HepG2 (cell line): ENCODE measurements around the gene TNFSF8. TPM values are rescaled to one million over a fixed set of nuclear protein-coding genes. Genes with fewer than 3 reads are reported as not detected.
A peak's percentile ranks its signal among the peaks of the same experiment; 100 is the strongest.

Source experiments
- HHEX ChIP-seq: IDR thresholded peaks from 2 replicates; pipeline ENCODE4 v1.6.1; 2016; ENCODE audit warnings: control low read depth
- HINFP ChIP-seq: sonication (generic); formaldehyde crosslinking; IDR thresholded peaks from 2 replicates; pipeline ENCODE4 v1.4.0; 2020; ENCODE audit warnings: low read depth, mild to moderate bottlenecking, missing genetic modification reagents
- RELA ChIP-seq: sonication (generic); formaldehyde crosslinking; IDR thresholded peaks from 2 replicates; pipeline ENCODE4 v1.4.0; 2020; ENCODE audit warnings: missing genetic modification reagents
- SRF ChIP-seq: IDR thresholded peaks from 2 replicates; pipeline ENCODE4 v1.6.1; 2011; ENCODE audit warnings: mild to moderate bottlenecking, low read depth, low read length, moderate library complexity
- SSRP1 ChIP-seq: IDR thresholded peaks from 2 replicates; pipeline ENCODE4 v1.6.1; 2016; ENCODE audit warnings: control low read depth
- TARDBP ChIP-seq: sonication (generic); formaldehyde crosslinking; IDR thresholded peaks from 2 replicates; pipeline ENCODE4 v1.8.0; 2022; ENCODE audit warnings: mild to moderate bottlenecking, missing genetic modification reagents
- ZFP36L2 ChIP-seq: sonication (generic); formaldehyde crosslinking; IDR thresholded peaks from 2 replicates; pipeline ENCODE4 v1.4.0; 2020; ENCODE audit warnings: missing genetic modification reagents
- ZNF512B ChIP-seq: sonication (generic); formaldehyde crosslinking; IDR thresholded peaks from 2 replicates; pipeline ENCODE4 v1.5.1; 2020; ENCODE audit warnings: missing genetic modification reagents, mild to moderate bottlenecking, borderline replicate concordance
- ZNF576 ChIP-seq: sonication (generic); formaldehyde crosslinking; IDR thresholded peaks from 2 replicates; pipeline ENCODE4 v1.4.0; 2020; ENCODE audit warnings: mild to moderate bottlenecking, missing genetic modification reagents
- ZNF816 ChIP-seq: sonication (generic); formaldehyde crosslinking; IDR thresholded peaks from 2 replicates; pipeline ENCODE4 v1.8.0; 2022; ENCODE audit warnings: missing genetic modification reagents, mild to moderate bottlenecking, borderline replicate concordance
- polyA plus RNA-seq, 8 experiments: library from polyadenylated mRNA; depleted of rRNA in 3 of 8; stranded (reverse) in 7 of 8; unstranded in 1 of 8; fragments of >200 nt; fragmentation: Illumina TruSeq in 4 of 8; extraction: Trizol in 4 of 8; gene quantifications; 2 replicates each; pipeline versions ENCODE4 v1.2.1 to v1.2.3, GENCODE V29; 2011 to 2016; ENCODE audit warnings: low read depth in 4 of 8, missing spikeins in 1 of 8, mixed read lengths in 1 of 8; ENCODE audit not compliant: insufficient read depth in 1 of 8
- total RNA-seq, 5 experiments: library from RNA; depleted of rRNA; stranded (reverse); fragments of >200 nt; fragmentation: Illumina TruSeq; extraction: Trizol; gene quantifications; 2 replicates each; pipeline ENCODE4 v1.2.3, GENCODE V29; 2016; ENCODE audit warnings: low read depth in 1 of 5
- TF ChIP-seq, protein P1 (sequence below): sonication (generic); formaldehyde crosslinking; IDR thresholded peaks from 2 replicates; pipeline ENCODE4 v1.4.0; 2020; ENCODE audit warnings: missing genetic modification reagents
- TF ChIP-seq, protein P2 (sequence below): sonication (generic); formaldehyde crosslinking; IDR thresholded peaks from 2 replicates; pipeline ENCODE4 v1.8.0; 2022; ENCODE audit warnings: low read depth, missing genetic modification reagents
- TF ChIP-seq, protein P3 (sequence below): IDR thresholded peaks from 2 replicates; pipeline ENCODE4 v1.6.1; 2012; ENCODE audit warnings: low read length, improper control_type of control experiment

The TNFSF8 gene
- total and polyA plus RNA-seq, 2 of the 13 experiments (the other 11 are each of a cell fraction or from before 2014, with no cell fraction given): not detected

DNA sequence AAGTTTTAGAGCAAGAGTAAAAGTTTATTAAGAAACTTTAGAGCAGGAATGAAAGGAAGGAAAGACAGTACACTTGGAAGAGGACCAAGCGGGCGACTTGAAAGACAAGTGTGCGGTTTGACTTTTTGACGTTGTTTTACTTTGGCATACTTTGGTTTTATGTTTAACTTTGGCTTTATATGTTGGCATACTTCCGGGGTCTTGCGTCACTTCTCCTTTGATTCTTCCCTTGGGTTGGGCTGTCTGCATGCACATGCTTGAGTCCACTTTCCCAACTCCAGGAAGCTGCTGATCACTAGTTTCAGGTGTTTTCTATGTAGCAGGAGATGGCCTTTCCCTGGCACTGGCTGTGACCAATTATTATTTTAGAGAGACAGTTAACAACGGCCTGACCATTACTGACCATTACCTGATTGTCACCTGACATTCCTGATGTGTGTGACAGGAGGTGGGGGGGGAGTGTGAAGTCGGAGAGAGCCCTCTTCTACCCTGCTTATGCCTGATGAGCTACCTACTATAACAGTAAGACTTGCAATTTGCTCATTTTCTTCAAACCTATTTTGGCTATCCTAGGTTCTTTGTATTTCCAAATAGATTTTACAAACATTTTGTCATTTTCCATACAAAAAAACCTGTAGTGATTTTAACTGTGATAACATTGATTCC, 45.5 kb downstream of the TNFSF8 start (continued):
- TF ChIP-seq, protein P1, sequence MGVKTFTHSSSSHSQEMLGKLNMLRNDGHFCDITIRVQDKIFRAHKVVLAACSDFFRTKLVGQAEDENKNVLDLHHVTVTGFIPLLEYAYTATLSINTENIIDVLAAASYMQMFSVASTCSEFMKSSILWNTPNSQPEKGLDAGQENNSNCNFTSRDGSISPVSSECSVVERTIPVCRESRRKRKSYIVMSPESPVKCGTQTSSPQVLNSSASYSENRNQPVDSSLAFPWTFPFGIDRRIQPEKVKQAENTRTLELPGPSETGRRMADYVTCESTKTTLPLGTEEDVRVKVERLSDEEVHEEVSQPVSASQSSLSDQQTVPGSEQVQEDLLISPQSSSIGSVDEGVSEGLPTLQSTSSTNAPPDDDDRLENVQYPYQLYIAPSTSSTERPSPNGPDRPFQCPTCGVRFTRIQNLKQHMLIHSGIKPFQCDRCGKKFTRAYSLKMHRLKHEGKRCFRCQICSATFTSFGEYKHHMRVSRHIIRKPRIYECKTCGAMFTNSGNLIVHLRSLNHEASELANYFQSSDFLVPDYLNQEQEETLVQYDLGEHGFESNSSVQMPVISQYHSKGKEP (CRISPR knock-in tag): no peak
- TF ChIP-seq SRF (no peak), TARDBP (CRISPR knock-in tag) (no peak), ZNF512B (no peak), ZFP36L2 (CRISPR knock-in tag) (no peak), SSRP1 (peak; percentile 86; the same call in 1 of the 2 replicates), HHEX (CRISPR knock-in tag) (no peak), RELA (CRISPR knock-in tag) (no peak), HINFP (CRISPR knock-in tag) (no peak), ZNF576 (CRISPR knock-in tag) (no peak), ZNF816 (no peak)
- TF ChIP-seq, protein P2, sequence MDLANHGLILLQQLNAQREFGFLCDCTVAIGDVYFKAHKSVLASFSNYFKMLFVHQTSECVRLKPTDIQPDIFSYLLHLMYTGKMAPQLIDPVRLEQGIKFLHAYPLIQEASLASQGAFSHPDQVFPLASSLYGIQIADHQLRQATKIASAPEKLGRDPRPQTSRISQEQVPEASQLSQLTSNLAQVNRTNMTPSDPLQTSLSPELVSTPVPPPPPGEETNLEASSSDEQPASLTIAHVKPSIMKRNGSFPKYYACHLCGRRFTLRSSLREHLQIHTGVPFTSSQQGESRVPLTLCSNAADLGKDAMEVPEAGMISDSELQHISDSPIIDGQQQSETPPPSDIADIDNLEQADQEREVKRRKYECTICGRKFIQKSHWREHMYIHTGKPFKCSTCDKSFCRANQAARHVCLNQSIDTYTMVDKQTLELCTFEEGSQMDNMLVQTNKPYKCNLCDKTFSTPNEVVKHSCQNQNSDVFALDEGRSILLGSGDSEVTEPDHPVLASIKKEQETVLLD: no peak
- TF ChIP-seq, protein P3, sequence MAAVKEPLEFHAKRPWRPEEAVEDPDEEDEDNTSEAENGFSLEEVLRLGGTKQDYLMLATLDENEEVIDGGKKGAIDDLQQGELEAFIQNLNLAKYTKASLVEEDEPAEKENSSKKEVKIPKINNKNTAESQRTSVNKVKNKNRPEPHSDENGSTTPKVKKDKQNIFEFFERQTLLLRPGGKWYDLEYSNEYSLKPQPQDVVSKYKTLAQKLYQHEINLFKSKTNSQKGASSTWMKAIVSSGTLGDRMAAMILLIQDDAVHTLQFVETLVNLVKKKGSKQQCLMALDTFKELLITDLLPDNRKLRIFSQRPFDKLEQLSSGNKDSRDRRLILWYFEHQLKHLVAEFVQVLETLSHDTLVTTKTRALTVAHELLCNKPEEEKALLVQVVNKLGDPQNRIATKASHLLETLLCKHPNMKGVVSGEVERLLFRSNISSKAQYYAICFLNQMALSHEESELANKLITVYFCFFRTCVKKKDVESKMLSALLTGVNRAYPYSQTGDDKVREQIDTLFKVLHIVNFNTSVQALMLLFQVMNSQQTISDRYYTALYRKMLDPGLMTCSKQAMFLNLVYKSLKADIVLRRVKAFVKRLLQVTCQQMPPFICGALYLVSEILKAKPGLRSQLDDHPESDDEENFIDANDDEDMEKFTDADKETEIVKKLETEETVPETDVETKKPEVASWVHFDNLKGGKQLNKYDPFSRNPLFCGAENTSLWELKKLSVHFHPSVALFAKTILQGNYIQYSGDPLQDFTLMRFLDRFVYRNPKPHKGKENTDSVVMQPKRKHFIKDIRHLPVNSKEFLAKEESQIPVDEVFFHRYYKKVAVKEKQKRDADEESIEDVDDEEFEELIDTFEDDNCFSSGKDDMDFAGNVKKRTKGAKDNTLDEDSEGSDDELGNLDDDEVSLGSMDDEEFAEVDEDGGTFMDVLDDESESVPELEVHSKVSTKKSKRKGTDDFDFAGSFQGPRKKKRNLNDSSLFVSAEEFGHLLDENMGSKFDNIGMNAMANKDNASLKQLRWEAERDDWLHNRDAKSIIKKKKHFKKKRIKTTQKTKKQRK: no peak
